SJSA1 (cell line): ENCODE data around the gene RABL3. TPM values are rescaled to one million over a fixed set of nuclear protein-coding genes. Genes with fewer than 3 reads are reported as not detected.
"Not testable (repeated sequence)": the region's sequence is repeated elsewhere in the genome, so short reads cannot be mapped to it uniquely, and the experiment has no call there.

Experiments
- DNase-seq, 2 experiments: peaks; one replicate each; pipeline ENCODE4 v3.0.0-alpha.2; 2015 to 2020; ENCODE audit warnings: low spot score in 2 of 2, low read depth in 1 of 2
- H3K27ac ChIP-seq: fragments of 250-450 bp; sonication (Bioruptor Pico); 2 replicates; pipeline ENCODE4 v1.5.1; 2020; ENCODE audit warnings: mild to moderate bottlenecking, moderate library complexity
- H3K27me3 ChIP-seq: fragments of 250-450 bp; sonication (Bioruptor Pico); replicated peaks from 2 replicates; pipeline ENCODE4 v1.5.1; 2020; ENCODE audit warnings: mild to moderate bottlenecking, moderate library complexity
- H3K36me3 ChIP-seq: fragments of 250-450 bp; sonication (Bioruptor Pico); 2 replicates; pipeline ENCODE4 v1.5.1; 2020; ENCODE audit warnings: mild to moderate bottlenecking
- H3K4me1 ChIP-seq: fragments of 250-450 bp; sonication (Bioruptor Pico); replicated peaks from 2 replicates; pipeline ENCODE4 v1.6.1; 2021; ENCODE audit warnings: mild to moderate bottlenecking
- H3K4me3 ChIP-seq: fragments of 250-450 bp; sonication (Bioruptor Pico); 2 replicates; pipeline ENCODE4 v1.5.1; 2020; ENCODE audit warnings: mild to moderate bottlenecking
- H3K9me3 ChIP-seq: fragments of 250-450 bp; sonication (Bioruptor Pico); replicated peaks from 2 replicates; pipeline ENCODE4 v1.5.1; 2020; ENCODE audit warnings: mild to moderate bottlenecking
- total RNA-seq: library from RNA; depleted of rRNA; stranded (reverse); fragments of >200 nt; shearing (Covaris generic); gene quantifications from 2 replicates; pipeline ENCODE4 v1.2.3, GENCODE V29; 2014; rRNA removed

Gene RABL3, protein sequence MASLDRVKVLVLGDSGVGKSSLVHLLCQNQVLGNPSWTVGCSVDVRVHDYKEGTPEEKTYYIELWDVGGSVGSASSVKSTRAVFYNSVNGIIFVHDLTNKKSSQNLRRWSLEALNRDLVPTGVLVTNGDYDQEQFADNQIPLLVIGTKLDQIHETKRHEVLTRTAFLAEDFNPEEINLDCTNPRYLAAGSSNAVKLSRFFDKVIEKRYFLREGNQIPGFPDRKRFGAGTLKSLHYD
- total RNA-seq: 17.8 and 21.1 TPM in 2 replicates

DNA sequence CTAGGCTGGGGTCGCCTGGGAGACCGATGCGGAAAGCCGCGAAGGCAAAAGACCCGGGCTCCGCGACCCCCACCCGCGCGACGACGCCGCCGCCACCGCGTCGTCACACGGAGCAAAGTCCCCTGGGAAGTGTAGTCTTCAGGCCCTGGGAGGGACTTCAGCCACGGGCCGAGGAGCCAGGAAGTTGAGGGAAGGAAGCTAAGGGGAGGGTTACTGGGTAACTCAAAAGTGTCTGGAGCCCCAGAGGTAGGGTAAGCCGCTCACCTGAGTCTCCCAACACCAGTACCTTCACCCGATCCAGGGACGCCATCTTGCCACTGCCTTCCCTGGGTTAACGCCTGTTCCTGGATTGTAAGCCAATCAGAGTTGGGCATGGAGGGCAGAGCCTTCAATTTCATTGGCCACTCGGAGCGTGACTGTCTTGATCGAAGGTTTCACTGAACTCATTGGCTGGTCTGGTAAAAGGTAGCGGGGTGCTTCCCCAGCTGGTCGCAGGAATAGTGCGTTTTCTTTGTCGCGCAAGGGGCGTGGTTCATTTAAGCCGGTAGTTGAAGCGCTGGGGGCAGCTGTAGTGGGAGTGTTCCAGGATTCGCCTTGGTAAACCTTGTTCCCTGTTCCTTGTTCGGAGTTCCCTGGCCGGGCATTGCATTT lies at the start of gene RABL3, which contains the start of gene GTF2E1:
Gene RABL3, minus strand, starts transcription at position 319 of the 651 bp plus-strand sequence. Its CDS starts 9 bp downstream, at position 310.
Gene GTF2E1, plus strand, starts transcription at position 547 of the 651 bp plus-strand sequence. CDS start 7,809 bp downstream, outside the sequence.
- Histone ChIP-seq H3K27ac (peak within 1 kb of the TSS; percentile 98), H3K9me3 (no peaks in the 10 kb centered on the region; the same call in 1 of the 2 replicates), H3K36me3 (peaks cover 14% of the 10 kb centered on the region), H3K27me3 (no peaks in the 10 kb centered on the region), H3K4me3 (peak within 1 kb of the TSS; percentile 76), H3K4me1 (peaks cover 7% of the 10 kb centered on the region)
- peak; percentile 96 for DNase-seq

DNA sequence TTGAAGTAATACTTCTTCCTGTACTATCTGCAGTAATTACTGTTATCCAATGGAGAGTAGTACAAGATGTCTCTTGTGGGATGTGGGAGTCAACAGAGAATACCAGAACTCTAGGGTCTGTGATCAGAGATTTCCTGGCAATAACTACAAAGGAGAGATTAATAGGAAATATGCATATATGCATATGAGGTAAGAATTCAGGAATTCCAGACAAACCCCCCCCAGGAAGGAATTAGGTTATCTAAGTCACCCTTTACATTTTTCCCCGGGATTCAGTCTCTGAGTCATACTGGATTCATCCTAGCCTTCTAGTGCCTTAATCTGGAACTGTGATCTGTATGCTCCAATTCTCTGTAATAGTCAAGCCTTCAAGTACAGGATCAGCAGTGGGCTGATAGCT lies 49.6 kb upstream of the RABL3 start:
- Histone ChIP-seq H3K4me1 (peaks cover 25% of the 10 kb centered on the region), H3K27ac (peak overlapping the region; percentile 47), H3K9me3 (no peaks in the 10 kb centered on the region), H3K4me3 (no peak overlapping the region), H3K36me3 (no peaks in the 10 kb centered on the region), H3K27me3 (no peaks in the 10 kb centered on the region)
- peak; percentile 41 to 62 for DNase-seq

DNA sequence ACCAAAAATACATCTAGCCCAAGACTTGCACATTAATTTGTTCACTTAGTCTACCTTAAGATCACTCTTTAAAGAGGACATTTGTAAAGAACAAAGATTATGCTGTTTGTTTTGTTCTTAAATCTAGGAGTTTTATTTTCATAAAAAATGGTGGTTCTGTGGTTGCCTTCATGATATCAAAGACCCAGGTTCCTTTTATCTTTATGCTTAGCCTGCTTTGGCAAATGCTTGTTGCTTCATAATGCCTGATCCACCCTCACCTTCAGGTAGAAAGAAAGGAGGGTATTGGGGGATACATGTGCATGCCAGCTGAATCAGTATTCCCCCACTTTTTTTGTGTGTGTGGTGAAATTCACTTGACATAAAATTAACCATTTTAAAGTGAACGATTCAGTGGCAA lies 48.7 kb upstream of the RABL3 start:
- DNase-seq: no peak
- no peak overlapping the region for H3K27ac ChIP-seq

DNA sequence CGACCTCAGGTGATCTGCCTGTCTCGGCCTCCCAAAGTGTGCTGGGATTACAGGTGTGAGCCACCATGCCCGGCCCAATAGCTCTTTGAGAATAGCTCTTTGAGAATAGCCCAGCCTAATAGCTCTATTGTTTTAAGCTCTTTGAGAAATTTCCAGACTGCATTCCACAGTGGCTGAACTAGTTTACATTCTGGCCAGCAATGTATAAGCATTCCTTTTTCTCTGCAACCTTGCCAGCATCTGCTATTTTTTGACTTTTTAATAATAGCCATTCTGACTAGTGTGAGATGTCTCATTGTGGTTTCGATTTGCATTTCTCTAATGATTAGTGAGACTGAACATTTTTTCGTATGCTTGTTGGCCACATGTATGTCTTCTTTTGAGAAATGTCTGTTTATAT lies 43.5 kb upstream of the RABL3 start:
- H3K36me3 ChIP-seq, H3K9me3 ChIP-seq, H3K4me3 ChIP-seq, H3K27ac ChIP-seq, DNase-seq, H3K27me3 ChIP-seq: not testable (repeated sequence)
- H3K4me1 ChIP-seq: peaks cover 16% of the 10 kb centered on the region

More for the DNA sequence above, 48.7 kb upstream of the RABL3 start:
- H3K4me3 ChIP-seq: no peak overlapping the region
- peaks cover 30% of the 10 kb centered on the region for H3K4me1 ChIP-seq
- no peaks in the 10 kb centered on the region for H3K36me3 ChIP-seq
- H3K27me3 ChIP-seq: no peaks in the 10 kb centered on the region
- no peaks in the 10 kb centered on the region for H3K9me3 ChIP-seq

- peak; percentile 69 to 78 for DNase-seq
- Histone ChIP-seq H3K4me1 (peaks cover 15% of the 10 kb centered on the region), H3K27me3 (no peaks in the 10 kb centered on the region), H3K27ac (peak overlapping the region; percentile 31; the same call in 1 of the 2 replicates), H3K9me3 (no peaks in the 10 kb centered on the region), H3K4me3 (no peak overlapping the region), H3K36me3 (peaks cover 22% of the 10 kb centered on the region)
Measured at GRCh38 chr3:120780977-120781376, 38.7 kb upstream of the RABL3 start.

GRCh38 chr3:120778776-120779175 lies 36.5 kb upstream of the RABL3 start:
- H3K36me3 ChIP-seq: peaks cover 22% of the 10 kb centered on the region
- no peak for DNase-seq
- H3K4me3 ChIP-seq: no peak overlapping the region
- peaks cover 18% of the 10 kb centered on the region for H3K4me1 ChIP-seq
- H3K27ac ChIP-seq: no peak overlapping the region
- no peaks in the 10 kb centered on the region for H3K27me3 ChIP-seq
- no peaks in the 10 kb centered on the region for H3K9me3 ChIP-seq

GRCh38 chr3:120775411-120775810 lies 33.1 kb upstream of the RABL3 start:
- Histone ChIP-seq H3K4me1 (peaks cover 8% of the 10 kb centered on the region), H3K4me3 (no peak overlapping the region), H3K36me3 (peaks cover 24% of the 10 kb centered on the region), H3K9me3 (no peaks in the 10 kb centered on the region), H3K27me3 (no peaks in the 10 kb centered on the region), H3K27ac (no peak overlapping the region)
- no peak for DNase-seq

- H3K36me3 ChIP-seq: peaks cover 19% of the 10 kb centered on the region
- H3K4me3 ChIP-seq: no peak overlapping the region
- no peaks in the 10 kb centered on the region for H3K27me3 ChIP-seq
- DNase-seq: no peak
- no peaks in the 10 kb centered on the region for H3K9me3 ChIP-seq
- no peak overlapping the region for H3K27ac ChIP-seq
- H3K4me1 ChIP-seq: 0 out of 2 replicates have a peak, but pooled peaks cover 6% of the 10 kb centered on the region
Measured at GRCh38 chr3:120773932-120774331, 31.6 kb upstream of the RABL3 start.

GRCh38 chr3:120772081-120772480 lies 29.8 kb upstream of the RABL3 start:
- H3K9me3 ChIP-seq: no peaks in the 10 kb centered on the region
- no peak overlapping the region for H3K27ac ChIP-seq
- no peaks in the 10 kb centered on the region for H3K27me3 ChIP-seq
- no peak for DNase-seq
- H3K4me3 ChIP-seq: no peak overlapping the region
- H3K4me1 ChIP-seq: peaks cover 17% of the 10 kb centered on the region; the same call in 1 of the 2 replicates
- peaks cover 16% of the 10 kb centered on the region for H3K36me3 ChIP-seq

GRCh38 chr3:120770891-120771290 lies 28.6 kb upstream of the RABL3 start:
- Histone ChIP-seq H3K27ac (no peak overlapping the region), H3K9me3 (no peaks in the 10 kb centered on the region), H3K36me3 (peaks cover 10% of the 10 kb centered on the region), H3K4me3 (no peak overlapping the region), H3K27me3 (no peaks in the 10 kb centered on the region), H3K4me1 (peaks cover 19% of the 10 kb centered on the region; the same call in 1 of the 2 replicates)
- DNase-seq: no peak

DNA sequence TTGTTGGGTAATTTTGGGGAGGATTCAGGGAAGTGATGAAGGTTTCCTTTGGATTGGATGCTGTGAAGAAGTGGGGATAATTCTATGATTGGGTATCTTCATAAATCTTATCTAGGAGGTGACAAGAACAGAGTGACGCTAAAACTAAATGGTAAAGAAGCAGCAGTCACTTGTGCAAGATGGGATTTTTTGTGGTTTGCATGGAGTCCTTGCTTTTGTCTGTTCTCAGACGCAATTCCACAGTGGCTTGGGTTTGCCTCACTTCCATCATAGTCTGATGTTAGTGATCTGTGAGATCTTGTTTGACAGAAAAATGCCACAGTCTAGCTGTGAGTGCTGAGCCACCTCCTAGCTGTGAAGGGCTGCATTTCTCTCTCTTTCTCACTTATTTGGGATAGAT lies 27.1 kb upstream of the RABL3 start:
- no peak for DNase-seq
- H3K4me3 ChIP-seq: no peak overlapping the region
- H3K27me3 ChIP-seq: no peaks in the 10 kb centered on the region
- H3K36me3 ChIP-seq: peaks cover 10% of the 10 kb centered on the region
- peaks cover 16% of the 10 kb centered on the region; the same call in 1 of the 2 replicates for H3K4me1 ChIP-seq
- no peaks in the 10 kb centered on the region for H3K9me3 ChIP-seq
- no peak overlapping the region for H3K27ac ChIP-seq

GRCh38 chr3:120767106-120767505 lies 24.8 kb upstream of the RABL3 start:
- H3K27me3 ChIP-seq: no peaks in the 10 kb centered on the region
- no peak overlapping the region for H3K4me3 ChIP-seq
- H3K4me1 ChIP-seq: peaks cover 13% of the 10 kb centered on the region; the same call in 1 of the 2 replicates
- no peak for DNase-seq
- H3K9me3 ChIP-seq: no peaks in the 10 kb centered on the region
- H3K27ac ChIP-seq: no peak overlapping the region
- peaks cover 5% of the 10 kb centered on the region for H3K36me3 ChIP-seq

DNA sequence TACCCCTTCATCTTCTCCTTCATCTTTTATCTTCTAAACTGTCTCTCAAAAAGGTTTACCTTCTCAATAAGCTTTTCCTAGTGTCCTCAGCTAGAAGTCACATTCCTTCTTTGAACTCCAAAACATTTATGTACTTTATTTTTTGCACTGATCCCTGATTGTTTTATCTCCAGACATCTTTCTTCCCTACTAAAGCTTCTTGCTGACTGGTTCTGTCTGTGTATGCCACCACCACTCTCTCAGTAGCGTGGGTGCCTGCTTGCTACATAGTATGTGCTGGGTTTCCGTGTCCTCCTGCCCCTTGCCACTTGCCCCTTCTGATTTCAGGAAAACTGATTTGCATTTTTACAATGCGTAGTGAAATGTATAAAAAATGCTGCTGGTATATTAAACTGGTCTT lies 24.3 kb upstream of the RABL3 start:
- no peaks in the 10 kb centered on the region for H3K9me3 ChIP-seq
- no peak overlapping the region for H3K27ac ChIP-seq
- H3K4me3 ChIP-seq: no peak overlapping the region
- H3K4me1 ChIP-seq: peaks cover 13% of the 10 kb centered on the region; the same call in 1 of the 2 replicates
- peaks cover 5% of the 10 kb centered on the region for H3K36me3 ChIP-seq
- no peak for DNase-seq
- H3K27me3 ChIP-seq: no peaks in the 10 kb centered on the region

- peaks cover 2% of the 10 kb centered on the region for H3K36me3 ChIP-seq
- H3K9me3 ChIP-seq: no peaks in the 10 kb centered on the region
- no peak overlapping the region for H3K4me3 ChIP-seq
- no peaks in the 10 kb centered on the region for H3K27me3 ChIP-seq
- peaks cover 13% of the 10 kb centered on the region; the same call in 1 of the 2 replicates for H3K4me1 ChIP-seq
- no peak overlapping the region for H3K27ac ChIP-seq
- no peak for DNase-seq
Measured at GRCh38 chr3:120765830-120766493, 23.6 kb upstream of the RABL3 start.
